GM23248 (cell line): Measurements from ENCODE around the gene NRROS. TPM values are rescaled to one million over a fixed set of nuclear protein-coding genes. Genes with fewer than 3 reads are reported as not detected.
"Not testable (repeated sequence)": the region's sequence is repeated elsewhere in the genome, so short reads cannot be mapped to it uniquely, and the experiment has no call there.

Source experiments
- DNase-seq: peaks from one replicate; pipeline ENCODE4 v3.0.0-alpha.2; 2015
- H2AFZ ChIP-seq: fragments of 200-600 bp; sonication (generic); 2 replicates; pipeline ENCODE4 v1.6.1; 2016; ENCODE audit warnings: antibody characterized with exemption
- H3F3A ChIP-seq: fragments of 200-600 bp; sonication (generic); 2 replicates; pipeline ENCODE4 v1.6.1; 2016; ENCODE audit warnings: mild to moderate bottlenecking, antibody characterized with exemption, mixed run types; ENCODE audit not compliant: insufficient read depth
- H3K27ac ChIP-seq: fragments of 200-600 bp; sonication (generic); 2 replicates; pipeline ENCODE4 v1.5.1; 2016; ENCODE audit warnings: mild to moderate bottlenecking
- H3K27me3 ChIP-seq: fragments of 200-600 bp; sonication (generic); replicated peaks from 2 replicates; pipeline ENCODE4 v1.6.1; 2016; ENCODE audit warnings: mild to moderate bottlenecking; ENCODE audit not compliant: insufficient read depth
- H3K36me3 ChIP-seq: fragments of 200-600 bp; sonication (generic); 2 replicates; pipeline ENCODE4 v1.6.1; 2016; ENCODE audit warnings: low read depth, mild to moderate bottlenecking
- H3K4me1 ChIP-seq: fragments of 200-600 bp; sonication (generic); 2 replicates; pipeline ENCODE4 v1.6.1; 2016; ENCODE audit warnings: mild to moderate bottlenecking; ENCODE audit not compliant: insufficient read depth
- H3K4me2 ChIP-seq: fragments of 200-600 bp; sonication (generic); one replicate; pipeline ENCODE4 v1.6.1; 2016; ENCODE audit warnings: mild to moderate bottlenecking; ENCODE audit not compliant: unreplicated experiment
- H3K4me3 ChIP-seq: fragments of 200-600 bp; sonication (generic); 2 replicates; pipeline ENCODE4 v1.5.1; 2016; ENCODE audit warnings: mild to moderate bottlenecking
- H3K79me2 ChIP-seq: fragments of 200-600 bp; sonication (generic); 2 replicates; pipeline ENCODE4 v1.6.1; 2016; ENCODE audit warnings: mild to moderate bottlenecking; ENCODE audit not compliant: insufficient read depth
- H3K9ac ChIP-seq: fragments of 200-600 bp; sonication (generic); 2 replicates; pipeline ENCODE4 v1.6.1; 2016; ENCODE audit warnings: mild to moderate bottlenecking
- H3K9me2 ChIP-seq: fragments of 200-600 bp; sonication (generic); 2 replicates; pipeline ENCODE4 v1.6.1; 2016; ENCODE audit warnings: mixed run types, mild to moderate bottlenecking, moderate library complexity; ENCODE audit not compliant: insufficient read depth
- H3K9me3 ChIP-seq: fragments of 200-600 bp; sonication (generic); one replicate; pipeline ENCODE4 v1.6.1; 2017; ENCODE audit warnings: low read depth
- H4K20me1 ChIP-seq: fragments of 200-600 bp; sonication (generic); 2 replicates; pipeline ENCODE4 v1.6.0; 2016; ENCODE audit not compliant: insufficient read depth
- EZH2 ChIP-seq: fragments of 200-600 bp; sonication (generic); IDR thresholded peaks from 2 replicates; pipeline ENCODE4 v1.6.1; 2018; ENCODE audit warnings: antibody characterized with exemption, mild to moderate bottlenecking; ENCODE audit not compliant: insufficient read depth, poor library complexity, severe bottlenecking
- EZH2phosphoT487 ChIP-seq: fragments of 200-600 bp; sonication (generic); IDR thresholded peaks from 2 replicates; pipeline ENCODE4 v1.6.1; 2018; ENCODE audit warnings: antibody characterized with exemption, moderate library complexity, mild to moderate bottlenecking, low read depth; ENCODE audit not compliant: insufficient read depth
- WGBS, 2 experiments: methylation state at CpG; one replicate each; pipeline ENCODE4 v1.1.6; 2015 to 2017; ENCODE audit warnings: low lambda C conversion rate in 2 of 2, low coverage in 1 of 2; ENCODE audit errors: missing lambda C conversion rate in 2 of 2; 5-methylcytosine and 5-hydroxymethylcytosine counted together
- in situ Hi-C: fragments of 300-500 bp; cut with MboI; formaldehyde crosslinking; loops from 2 replicates; pipeline ENCODE4 v1.15.0; 2020
- polyA plus RNA-seq: library from polyadenylated mRNA; unstranded; fragments of >200 nt; fragmentation: Nextera tagmentation; extraction: Ambion mirVana; gene quantifications from 2 replicates; pipeline ENCODE4 v1.2.1, GENCODE V29; 2016
- total RNA-seq: library from RNA; depleted of rRNA; stranded (reverse); fragments of >200 nt; shearing (Covaris generic); gene quantifications from 2 replicates; pipeline ENCODE4 v1.2.3, GENCODE V29; 2014

NRROS gene
- total and polyA plus RNA-seq, 2 experiments from 2014 or later = 0.22 TPM; not detected in 1

GRCh38 chr3:196634224-196634623 is 5.3 kb upstream of the NRROS start:
- no peak overlapping the region for H3K9ac ChIP-seq
- H3K79me2 ChIP-seq = no peaks in the 10 kb centered on the region
- H3K27me3 ChIP-seq = peaks cover 5% of the 10 kb centered on the region; the same call in 1 of the 2 replicates
- 82 to 88% methylated on average over 8 to 10 of the region's 10 CpGs for WGBS, 2 experiments
- peaks cover 6% of the 10 kb centered on the region; the same call in 1 of the 2 replicates for H3F3A ChIP-seq
- in situ Hi-C loops = no loop called here
- H4K20me1 ChIP-seq = no peaks in the 10 kb centered on the region
- no peaks in the 10 kb centered on the region for H3K4me1 ChIP-seq
- H3K27ac ChIP-seq = no peak overlapping the region
- no peak overlapping the region for H3K4me2 ChIP-seq
- DNase-seq = no peak
- no peaks in the 10 kb centered on the region for H3K9me2 ChIP-seq
- H3K4me3 ChIP-seq = no peak overlapping the region
- H3K36me3 ChIP-seq = no peaks in the 10 kb centered on the region
- H3K9me3 ChIP-seq = no peaks in the 10 kb centered on the region
- TF ChIP-seq EZH2phosphoT487 (no peak), EZH2 (no peak)
- no peak overlapping the region for H2AFZ ChIP-seq

- peaks cover 5% of the 10 kb centered on the region; the same call in 1 of the 2 replicates for H3K27me3 ChIP-seq
- H3K27ac ChIP-seq = no peak overlapping the region
- peaks cover 6% of the 10 kb centered on the region; the same call in 1 of the 2 replicates for H3F3A ChIP-seq
- H3K4me2 ChIP-seq = no peak overlapping the region
- no peak overlapping the region for H3K9ac ChIP-seq
- in situ Hi-C loops = no loop called here
- WGBS, 2 experiments = 81 to 87% methylated on average over 7 of the region's 7 CpGs
- TF ChIP-seq EZH2phosphoT487 = no peak
- no peak for TF ChIP-seq EZH2
- no peak overlapping the region for H2AFZ ChIP-seq
- DNase-seq = no peak
- no peaks in the 10 kb centered on the region for H3K4me1 ChIP-seq
- no peak overlapping the region for H3K4me3 ChIP-seq
- no peaks in the 10 kb centered on the region for H4K20me1 ChIP-seq
- no peaks in the 10 kb centered on the region for H3K9me2 ChIP-seq
- no peaks in the 10 kb centered on the region for H3K9me3 ChIP-seq
- H3K79me2 ChIP-seq = no peaks in the 10 kb centered on the region
- H3K36me3 ChIP-seq = no peaks in the 10 kb centered on the region
Observed at GRCh38 chr3:196634829-196635228, 4.7 kb upstream of the NRROS start.

- 11 to 13% methylated on average over 20 of the region's 20 CpGs for WGBS, 2 experiments
- H4K20me1 ChIP-seq = no peaks in the 10 kb centered on the region
- no peaks in the 10 kb centered on the region for H3K36me3 ChIP-seq
- no peak overlapping the region for H3K27ac ChIP-seq
- peak overlapping the region; percentile 59 for H3K4me2 ChIP-seq
- peak; percentile 60 for DNase-seq
- no peaks in the 10 kb centered on the region for H3K4me1 ChIP-seq
- TF ChIP-seq EZH2phosphoT487 (no peak), EZH2 (no peak)
- H3F3A ChIP-seq = peaks cover 2% of the 10 kb centered on the region; the same call in 1 of the 2 replicates
- H3K27me3 ChIP-seq = peaks cover 5% of the 10 kb centered on the region; the same call in 1 of the 2 replicates
- in situ Hi-C loops = no loop called here
- H3K9ac ChIP-seq = peak overlapping the region; percentile 48
- no peaks in the 10 kb centered on the region for H3K79me2 ChIP-seq
- H2AFZ ChIP-seq = peak overlapping the region; percentile 77
- H3K4me3 ChIP-seq = peak overlapping the region; percentile 62
- H3K9me3 ChIP-seq = no peaks in the 10 kb centered on the region
- no peaks in the 10 kb centered on the region for H3K9me2 ChIP-seq
Observed at GRCh38 chr3:196636369-196637349, 2.8 kb upstream of the NRROS start.

- H3K4me1 ChIP-seq, H3K9me2 ChIP-seq, H3K36me3 ChIP-seq, H3K79me2 ChIP-seq, H3K9ac ChIP-seq, H4K20me1 ChIP-seq, in situ Hi-C loops, H2AFZ ChIP-seq, H3K27me3 ChIP-seq, H3K4me2 ChIP-seq, H3K4me3 ChIP-seq, H3K27ac ChIP-seq, H3K9me3 ChIP-seq, H3F3A ChIP-seq, DNase-seq: not testable (repeated sequence)
- 81 to 89% methylated on average over 4 of the region's 4 CpGs for WGBS, 2 experiments
Observed at GRCh38 chr3:196637941-196638340, 1.6 kb upstream of the NRROS start.
